ENCODE measurements around the gene KCNG1. TPM values are rescaled to one million over a fixed set of nuclear protein-coding genes. Genes with fewer than 3 reads are reported as not detected.

Gene KCNG1
- total and polyA plus RNA-seq, 2 experiments from 2014 or later, result 26.1 to 45.8 TPM

DNA sequence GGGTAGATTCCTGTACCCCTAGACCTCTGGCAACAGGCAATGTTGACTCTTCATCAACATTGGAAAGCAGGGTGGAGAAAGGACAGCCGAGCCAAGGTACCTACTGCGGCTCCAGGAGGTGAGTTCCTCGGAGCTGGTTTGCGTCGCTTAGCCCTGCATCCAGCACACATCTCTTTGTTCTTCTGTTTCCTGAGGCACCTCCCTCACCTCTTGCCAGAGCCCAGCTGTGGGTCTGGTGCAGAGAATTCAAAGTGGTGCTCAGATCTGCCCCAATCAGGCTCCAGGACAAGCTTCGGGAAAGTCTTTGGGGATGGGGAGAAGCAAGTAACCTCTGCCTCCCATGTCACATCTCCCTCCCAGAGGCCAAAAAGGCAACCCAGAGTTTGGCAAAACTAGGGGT, 2.2 kb downstream of the KCNG1 start:
- no peak overlapping the region for H3K27ac ChIP-seq
- no peaks in the 10 kb centered on the region for H3K79me2 ChIP-seq
- no peaks in the 10 kb centered on the region for H3K36me3 ChIP-seq (replicated peaks; ENCODE audit: insufficient read depth, low read depth)
- peaks cover 46% of the 10 kb centered on the region for H3K27me3 ChIP-seq
- H3K4me1 ChIP-seq (ENCODE audit: insufficient read depth), result peaks cover 5% of the 10 kb centered on the region
- no peak for DNase-seq (ENCODE audit: low spot score)
- H2AFZ ChIP-seq, result no peak overlapping the region
- no peak overlapping the region for H3K4me3 ChIP-seq
- H3K9me3 ChIP-seq (ENCODE audit: low read depth), result no peaks in the 10 kb centered on the region
- no peaks in the 10 kb centered on the region for H4K20me1 ChIP-seq (ENCODE audit: insufficient read depth, poor library complexity, severe bottlenecking)
- TF ChIP-seq, protein P1, sequence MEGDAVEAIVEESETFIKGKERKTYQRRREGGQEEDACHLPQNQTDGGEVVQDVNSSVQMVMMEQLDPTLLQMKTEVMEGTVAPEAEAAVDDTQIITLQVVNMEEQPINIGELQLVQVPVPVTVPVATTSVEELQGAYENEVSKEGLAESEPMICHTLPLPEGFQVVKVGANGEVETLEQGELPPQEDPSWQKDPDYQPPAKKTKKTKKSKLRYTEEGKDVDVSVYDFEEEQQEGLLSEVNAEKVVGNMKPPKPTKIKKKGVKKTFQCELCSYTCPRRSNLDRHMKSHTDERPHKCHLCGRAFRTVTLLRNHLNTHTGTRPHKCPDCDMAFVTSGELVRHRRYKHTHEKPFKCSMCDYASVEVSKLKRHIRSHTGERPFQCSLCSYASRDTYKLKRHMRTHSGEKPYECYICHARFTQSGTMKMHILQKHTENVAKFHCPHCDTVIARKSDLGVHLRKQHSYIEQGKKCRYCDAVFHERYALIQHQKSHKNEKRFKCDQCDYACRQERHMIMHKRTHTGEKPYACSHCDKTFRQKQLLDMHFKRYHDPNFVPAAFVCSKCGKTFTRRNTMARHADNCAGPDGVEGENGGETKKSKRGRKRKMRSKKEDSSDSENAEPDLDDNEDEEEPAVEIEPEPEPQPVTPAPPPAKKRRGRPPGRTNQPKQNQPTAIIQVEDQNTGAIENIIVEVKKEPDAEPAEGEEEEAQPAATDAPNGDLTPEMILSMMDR (IDR thresholded peaks at IDR 0.05; ENCODE audit: poor library complexity), result no peak
- no peak for TF ChIP-seq EZH2phosphoT487 (IDR thresholded peaks at IDR 0.05; ENCODE audit: low read depth, severe bottlenecking, unreplicated experiment)
- no peak for TF ChIP-seq EZH2 (IDR thresholded peaks at IDR 0.05; ENCODE audit: borderline replicate concordance)
- WGBS (ENCODE audit: low lambda C conversion rate, missing lambda C conversion rate), result 49% methylated on average over 6 of the region's 6 CpGs
- H3K4me2 ChIP-seq, result peak overlapping the region; percentile 97
- H3K9me2 ChIP-seq (replicated peaks; ENCODE audit: insufficient read depth), result no peaks in the 10 kb centered on the region

DNA sequence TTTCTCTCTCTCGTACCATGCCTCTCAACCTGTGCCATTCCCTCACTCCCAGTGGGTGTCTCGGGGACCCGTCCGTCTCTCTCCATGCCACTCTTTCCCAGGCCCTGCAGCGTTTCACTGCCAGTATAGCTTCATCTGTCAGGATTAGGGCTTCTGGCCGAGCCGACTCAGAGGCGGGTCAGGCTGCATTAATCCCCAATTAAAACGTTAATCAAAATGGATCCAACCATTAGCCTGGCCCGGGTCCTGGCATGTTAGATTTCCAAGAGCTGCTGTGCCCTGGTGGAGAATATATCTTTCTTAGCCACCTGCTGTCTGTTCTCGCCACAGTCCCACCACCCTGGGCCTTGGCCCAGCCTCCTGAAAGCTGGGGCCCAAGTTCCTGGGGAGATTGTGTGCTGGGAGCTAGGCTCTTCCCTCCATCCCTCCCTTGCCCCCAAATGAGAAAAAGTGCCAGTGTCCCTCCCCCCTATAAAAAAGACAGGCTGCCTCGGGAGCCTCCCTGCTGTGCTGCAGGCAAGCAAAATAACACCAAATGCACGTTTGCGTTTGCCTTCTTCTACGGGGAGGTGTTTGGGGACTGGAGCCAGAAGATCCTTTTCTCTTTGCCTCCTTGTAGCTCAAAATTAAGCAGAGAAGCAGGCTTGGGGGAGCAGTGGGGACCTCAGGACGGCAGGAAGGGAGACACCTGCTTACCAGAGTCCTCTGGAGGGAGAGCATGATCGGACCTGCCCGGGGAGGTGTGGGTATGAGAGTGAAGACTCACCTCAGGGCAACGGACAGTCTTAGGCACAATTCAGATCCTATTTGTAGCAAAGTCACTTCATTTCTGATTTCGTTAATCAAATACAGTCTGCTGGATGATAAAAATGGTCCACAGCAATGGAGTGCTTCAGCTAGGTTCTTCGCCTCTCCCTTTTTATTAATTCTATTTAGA, 3.0 kb downstream of the KCNG1 start:
- Histone ChIP-seq H3K9me3 (ENCODE audit: low read depth) (no peaks in the 10 kb centered on the region), H3K27me3 (peaks cover 44% of the 10 kb centered on the region), H3K4me3 (no peak overlapping the region), H3K36me3 (replicated peaks; ENCODE audit: insufficient read depth, low read depth) (no peaks in the 10 kb centered on the region), H3K4me2 (no peak overlapping the region), H2AFZ (no peak overlapping the region), H3K9me2 (replicated peaks; ENCODE audit: insufficient read depth) (no peaks in the 10 kb centered on the region), H3K27ac (no peak overlapping the region), H3K4me1 (ENCODE audit: insufficient read depth) (peaks cover 6% of the 10 kb centered on the region), H3K79me2 (no peaks in the 10 kb centered on the region), H4K20me1 (ENCODE audit: insufficient read depth, poor library complexity, severe bottlenecking) (no peaks in the 10 kb centered on the region)
- no peak for TF ChIP-seq EZH2phosphoT487 (IDR thresholded peaks at IDR 0.05; ENCODE audit: low read depth, severe bottlenecking, unreplicated experiment)
- TF ChIP-seq, protein P1 (IDR thresholded peaks at IDR 0.05; ENCODE audit: poor library complexity), result no peak
- no peak for TF ChIP-seq EZH2 (IDR thresholded peaks at IDR 0.05; ENCODE audit: borderline replicate concordance)
- DNase-seq (ENCODE audit: low spot score), result no peak
- 78% methylated on average over 21 of the region's 21 CpGs for WGBS (ENCODE audit: low lambda C conversion rate, missing lambda C conversion rate)

DNA sequence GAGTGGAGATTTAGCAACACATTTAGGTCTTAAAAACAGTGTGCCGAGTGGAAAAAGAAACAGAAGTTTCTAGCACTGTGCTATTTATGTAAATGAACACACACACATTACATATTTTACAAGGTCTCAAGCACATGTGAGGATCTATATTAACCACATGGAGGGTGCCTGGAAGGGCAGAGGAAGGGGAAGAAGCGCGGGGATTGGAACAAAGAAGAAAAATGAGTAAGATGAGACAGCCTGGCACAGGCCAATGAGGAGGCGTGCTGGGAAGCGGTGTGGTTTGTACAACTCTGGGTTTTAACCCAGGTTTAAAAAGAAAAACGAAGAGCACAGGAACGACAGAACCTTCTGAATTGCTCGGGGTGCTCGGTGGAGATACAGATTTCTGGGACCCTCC, 5.7 kb downstream of the KCNG1 start:
- H3K4me1 ChIP-seq (ENCODE audit: insufficient read depth), result peaks cover 10% of the 10 kb centered on the region
- H4K20me1 ChIP-seq (ENCODE audit: insufficient read depth, poor library complexity, severe bottlenecking), result no peaks in the 10 kb centered on the region
- no peak overlapping the region for H3K4me2 ChIP-seq
- no peak for TF ChIP-seq EZH2 (IDR thresholded peaks at IDR 0.05; ENCODE audit: borderline replicate concordance)
- TF ChIP-seq, protein P1 (IDR thresholded peaks at IDR 0.05; ENCODE audit: poor library complexity), result no peak
- no peak for TF ChIP-seq EZH2phosphoT487 (IDR thresholded peaks at IDR 0.05; ENCODE audit: low read depth, severe bottlenecking, unreplicated experiment)
- no peaks in the 10 kb centered on the region for H3K9me2 ChIP-seq (replicated peaks; ENCODE audit: insufficient read depth)
- 90% methylated on average over 9 of the region's 9 CpGs for WGBS (ENCODE audit: low lambda C conversion rate, missing lambda C conversion rate)
- H2AFZ ChIP-seq, result no peak overlapping the region
- no peak overlapping the region for H3K27ac ChIP-seq
- H3K4me3 ChIP-seq, result no peak overlapping the region
- H3K36me3 ChIP-seq (replicated peaks; ENCODE audit: insufficient read depth, low read depth), result no peaks in the 10 kb centered on the region
- no peak for DNase-seq (ENCODE audit: low spot score)
- H3K79me2 ChIP-seq, result no peaks in the 10 kb centered on the region
- H3K27me3 ChIP-seq, result peaks cover 24% of the 10 kb centered on the region
- H3K9me3 ChIP-seq (ENCODE audit: low read depth), result no peaks in the 10 kb centered on the region

Measured in hepatocyte (in vitro differentiated cells).